ENCODE data around the gene SULT1A2.
"Not testable (repeated sequence)": the region's sequence is repeated elsewhere in the genome, so short reads cannot be mapped to it uniquely, and the experiment has no call there.

Gene SULT1A2

GRCh38 chr16:28596840-28597691, at the start of gene SULT1A2:
SULT1A2 (minus strand) TSS chr16:28597050; CDS start chr16:28595930, 1,120 bp downstream.
- DNase-seq (ENCODE audit: low read depth), result no peak

- DNase-seq (ENCODE audit: low read depth), result not testable (repeated sequence)
These were observed 43.1 kb upstream of the SULT1A2 start for GRCh38 chr16:28639959-28640358.

GRCh38 chr16:28638359-28638758, 41.5 kb upstream of the SULT1A2 start:
- not testable (repeated sequence) for DNase-seq (ENCODE audit: low read depth)

GRCh38 chr16:28637765-28638164, 40.9 kb upstream of the SULT1A2 start, which contains the start of gene NPIPB8:
NPIPB8 (plus strand) TSS chr16:28638065; CDS start chr16:28638361, 296 bp downstream.
- DNase-seq (ENCODE audit: low read depth), result not testable (repeated sequence)

- DNase-seq (ENCODE audit: low read depth), result not testable (repeated sequence)
These were observed 39.4 kb upstream of the SULT1A2 start for GRCh38 chr16:28636093-28636823.

- DNase-seq (ENCODE audit: low read depth), result not testable (repeated sequence)
These were observed 34.1 kb upstream of the SULT1A2 start for GRCh38 chr16:28630905-28631304.

GRCh38 chr16:28623172-28623711, 26.4 kb upstream of the SULT1A2 start:
- peak; percentile 54 for DNase-seq (ENCODE audit: low read depth)

GRCh38 chr16:28622532-28623171, 25.8 kb upstream of the SULT1A2 start:
- DNase-seq (ENCODE audit: low read depth), result not testable (repeated sequence)

GRCh38 chr16:28621481-28622155, 24.8 kb upstream of the SULT1A2 start:
- DNase-seq (ENCODE audit: low read depth), result no peak

- not testable (repeated sequence) for DNase-seq (ENCODE audit: low read depth)
These were observed 23.5 kb upstream of the SULT1A2 start for GRCh38 chr16:28620316-28620715.

GRCh38 chr16:28617874-28618273, 21.0 kb upstream of the SULT1A2 start:
- DNase-seq (ENCODE audit: low read depth), result no peak

GRCh38 chr16:28616636-28617035, 19.8 kb upstream of the SULT1A2 start:
- DNase-seq (ENCODE audit: low read depth), result no peak

- DNase-seq (ENCODE audit: low read depth), result not testable (repeated sequence)
These were observed 19.4 kb upstream of the SULT1A2 start for GRCh38 chr16:28616224-28616577.

- not testable (repeated sequence) for DNase-seq (ENCODE audit: low read depth)
These were observed 18.8 kb upstream of the SULT1A2 start for GRCh38 chr16:28615486-28616223.

GRCh38 chr16:28614561-28614960, 17.7 kb upstream of the SULT1A2 start:
- not testable (repeated sequence) for DNase-seq (ENCODE audit: low read depth)

- not testable (repeated sequence) for DNase-seq (ENCODE audit: low read depth)
These were observed 17.1 kb upstream of the SULT1A2 start for GRCh38 chr16:28613912-28614311.

GRCh38 chr16:28612359-28613280, 15.8 kb upstream of the SULT1A2 start:
- DNase-seq (ENCODE audit: low read depth), result not testable (repeated sequence)

- no peak for DNase-seq (ENCODE audit: low read depth)
These were observed 13.8 kb upstream of the SULT1A2 start for GRCh38 chr16:28610595-28611191.
